WTC11 (cell line): ENCODE measurements around the gene LYAR. TPM values are rescaled to one million over a fixed set of nuclear protein-coding genes. Genes with fewer than 3 reads are reported as not detected.

Source experiments
- ATAC-seq: fragments of 200-7000 bp; cut with Tn5 transposase; 2 replicates; pipeline ENCODE4 v1.10.0; 2021; ENCODE audit warnings: mild to moderate bottlenecking, moderate library complexity
- CTCF ChIA-PET: fragments of 300-600 bp; sonication (Branson Sonifier 250); formaldehyde crosslinking; loops from one replicate; lab custom pipeline; 2021; ENCODE audit warnings: antibody characterized with exemption; lab: Charles Lee
- POLR2A ChIA-PET: fragments of 350-600 bp; sonication (Branson Sonifier 250); formaldehyde crosslinking; loops from one replicate; lab custom pipeline; 2021; ENCODE audit warnings: antibody characterized with exemption; lab: Charles Lee
- DNase-seq: peaks from one replicate; pipeline ENCODE4 v3.0.0; 2021; ENCODE audit warnings: low spot score
- H3K27ac Mint-ChIP-seq: 2 replicates; pipeline ENCODE4 v1.8.0; 2021; ENCODE audit warnings: mixed read lengths
- H3K27me3 Mint-ChIP-seq: 2 replicates; pipeline ENCODE4 v1.8.0; 2021; ENCODE audit warnings: low read depth, mild to moderate bottlenecking, moderate library complexity, mixed read lengths
- H3K36me3 Mint-ChIP-seq: 2 replicates; pipeline ENCODE4 v1.8.0; 2021; ENCODE audit warnings: mixed read lengths
- H3K4me1 Mint-ChIP-seq: 2 replicates; pipeline ENCODE4 v1.8.0; 2022; ENCODE audit warnings: mixed read lengths
- H3K4me3 Mint-ChIP-seq: 2 replicates; pipeline ENCODE4 v1.8.0; 2021; ENCODE audit warnings: mild to moderate bottlenecking, moderate library complexity, mixed read lengths
- H3K9me3 Mint-ChIP-seq: 2 replicates; pipeline ENCODE4 v1.8.0; 2021; ENCODE audit warnings: mixed read lengths
- ATF1 ChIP-seq: sonication (generic); formaldehyde crosslinking; IDR thresholded peaks from 2 replicates; pipeline ENCODE4 v1.8.1; 2023; ENCODE audit warnings: mild to moderate bottlenecking, moderate library complexity, missing genetic modification reagents
- FOXP1 ChIP-seq: sonication (generic); formaldehyde crosslinking; IDR thresholded peaks from 2 replicates; pipeline ENCODE4 v1.8.0; 2022; ENCODE audit warnings: missing genetic modification reagents, mild to moderate bottlenecking, moderate library complexity, borderline replicate concordance
- GRHL2 ChIP-seq: fragments of 250-450 bp; sonication (Bioruptor Pico); IDR thresholded peaks from 2 replicates; pipeline ENCODE4 v1.8.0; 2022; ENCODE audit warnings: mild to moderate bottlenecking, moderate library complexity; ENCODE audit not compliant: insufficient replicate concordance, severe bottlenecking
- HMGA2 ChIP-seq: fragments of 250-450 bp; sonication (Bioruptor Pico); IDR thresholded peaks from 2 replicates; pipeline ENCODE4 v1.4.0; 2021; ENCODE audit warnings: mild to moderate bottlenecking, moderate library complexity
- HMGXB4 ChIP-seq: sonication (generic); formaldehyde crosslinking; IDR thresholded peaks from 2 replicates; pipeline ENCODE4 v1.8.1; 2023; ENCODE audit warnings: mild to moderate bottlenecking, moderate library complexity, missing genetic modification reagents
- JUN ChIP-seq: sonication (generic); formaldehyde crosslinking; IDR thresholded peaks from 2 replicates; pipeline ENCODE4 v1.8.0; 2023; ENCODE audit warnings: mild to moderate bottlenecking, missing genetic modification reagents
- MAX ChIP-seq: sonication (generic); formaldehyde crosslinking; IDR thresholded peaks from 2 replicates; pipeline ENCODE4 v1.8.0; 2022; ENCODE audit warnings: mild to moderate bottlenecking, missing genetic modification reagents
- MXD4 ChIP-seq: fragments of 250-450 bp; sonication (Bioruptor Pico); IDR thresholded peaks from 2 replicates; pipeline ENCODE4 v1.8.0; 2021; ENCODE audit warnings: mild to moderate bottlenecking, moderate library complexity, borderline replicate concordance
- PRDM15 ChIP-seq: sonication (generic); formaldehyde crosslinking; IDR thresholded peaks from 2 replicates; pipeline ENCODE4 v1.8.0; 2022; ENCODE audit warnings: missing genetic modification reagents
- PRRX2 ChIP-seq: fragments of 250-450 bp; sonication (Bioruptor Pico); IDR thresholded peaks from 2 replicates; pipeline ENCODE4 v1.8.0; 2021; ENCODE audit warnings: mild to moderate bottlenecking
- RELA ChIP-seq: sonication (generic); formaldehyde crosslinking; IDR thresholded peaks from 2 replicates; pipeline ENCODE4 v1.8.1; 2022; ENCODE audit warnings: missing genetic modification reagents, mild to moderate bottlenecking, borderline replicate concordance
- RORB ChIP-seq: fragments of 250-450 bp; sonication (Bioruptor Pico); IDR thresholded peaks from 2 replicates; pipeline ENCODE4 v1.9.0; 2021; ENCODE audit warnings: mild to moderate bottlenecking
- SP1 ChIP-seq: sonication (generic); formaldehyde crosslinking; conservative IDR thresholded peaks from 2 replicates; pipeline ENCODE4 v1.8.1; 2022; ENCODE audit warnings: missing genetic modification reagents
- ZBTB21 ChIP-seq: sonication (generic); formaldehyde crosslinking; IDR thresholded peaks from 2 replicates; pipeline ENCODE4 v1.8.1; 2023; ENCODE audit warnings: mild to moderate bottlenecking, missing genetic modification reagents, borderline replicate concordance
- ZNF423 ChIP-seq: fragments of 250-450 bp; sonication (Bioruptor Pico); IDR thresholded peaks from 2 replicates; pipeline ENCODE4 v2.1.2; 2022; ENCODE audit warnings: mild to moderate bottlenecking, moderate library complexity
- ZNF425 ChIP-seq: fragments of 250-450 bp; sonication (Bioruptor Pico); conservative IDR thresholded peaks from 2 replicates; pipeline ENCODE4 v1.9.0; 2021; ENCODE audit warnings: mild to moderate bottlenecking
- total RNA-seq: library from RNA; stranded (reverse); gene quantifications from 3 replicates; pipeline ENCODE4 v1.2.3, GENCODE V29; 2021
- TF ChIP-seq, protein P1 (sequence below): fragments of 250-450 bp; sonication (Bioruptor Pico); IDR thresholded peaks from 2 replicates; pipeline ENCODE4 v1.9.0; 2021; ENCODE audit warnings: moderate library complexity, mild to moderate bottlenecking, inconsistent platforms, borderline replicate concordance
- TF ChIP-seq, protein P2 (sequence below): sonication (generic); formaldehyde crosslinking; IDR thresholded peaks from 2 replicates; pipeline ENCODE4 v1.8.1; 2023; ENCODE audit warnings: mild to moderate bottlenecking, missing genetic modification reagents, borderline replicate concordance
- TF ChIP-seq, protein P3 (sequence below): sonication (generic); formaldehyde crosslinking; IDR thresholded peaks from 2 replicates; pipeline ENCODE4 v1.8.0; 2022; ENCODE audit warnings: mild to moderate bottlenecking, missing genetic modification reagents

The LYAR gene
- total RNA-seq, 1 experiment from 2014 or later, result 36.8 TPM

- TF ChIP-seq PRDM15 (no peak), ATF1 (no peak)
- TF ChIP-seq, protein P1, sequence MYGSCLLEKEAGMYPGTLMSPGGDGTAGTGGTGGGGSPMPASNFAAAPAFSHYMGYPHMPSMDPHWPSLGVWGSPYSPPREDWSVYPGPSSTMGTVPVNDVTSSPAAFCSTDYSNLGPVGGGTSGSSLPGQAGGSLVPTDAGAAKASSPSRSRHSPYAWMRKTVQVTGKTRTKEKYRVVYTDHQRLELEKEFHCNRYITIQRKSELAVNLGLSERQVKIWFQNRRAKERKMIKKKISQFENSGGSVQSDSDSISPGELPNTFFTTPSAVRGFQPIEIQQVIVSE (CRISPR knock-in tag), result no peak
Measured at GRCh38 chr4:4274226-4274625, 15.7 kb downstream of the LYAR start (continued).

DNA sequence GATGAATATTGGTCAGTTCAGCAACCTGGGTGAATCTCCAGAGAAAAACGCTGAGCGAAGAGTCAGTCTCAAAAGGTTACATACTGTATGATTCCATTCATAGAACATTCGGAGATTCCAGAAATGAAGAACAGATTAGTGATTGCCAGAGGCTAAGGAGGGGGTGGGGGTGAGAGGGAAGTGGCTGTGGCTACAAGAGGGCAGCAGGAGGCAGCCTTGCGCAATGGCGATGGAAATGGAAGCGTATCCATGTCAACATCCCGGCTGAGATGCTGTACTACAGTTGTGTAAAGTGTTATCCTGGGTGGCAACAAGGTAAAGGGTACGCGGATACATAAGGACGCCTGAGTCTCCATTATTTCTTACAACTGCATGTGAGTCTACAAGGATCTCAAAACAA is 18.0 kb downstream of the LYAR start:
- Mint-ChIP-seq H3K9me3 (no peaks in the 10 kb centered on the region), H3K4me1 (no peaks in the 10 kb centered on the region), H3K4me3 (no peak overlapping the region), H3K27ac (no peak overlapping the region), H3K36me3 (peaks cover 57% of the 10 kb centered on the region), H3K27me3 (no peaks in the 10 kb centered on the region)
- TF ChIP-seq ZBTB21 (CRISPR knock-in tag) (no peak), SP1 (CRISPR knock-in tag) (no peak), RELA (no peak)
- ATAC-seq (peak; percentile 60), DNase-seq (no peak)
- ChIA-PET CTCF (no interaction called here), POLR2A (no interaction called here)

DNA sequence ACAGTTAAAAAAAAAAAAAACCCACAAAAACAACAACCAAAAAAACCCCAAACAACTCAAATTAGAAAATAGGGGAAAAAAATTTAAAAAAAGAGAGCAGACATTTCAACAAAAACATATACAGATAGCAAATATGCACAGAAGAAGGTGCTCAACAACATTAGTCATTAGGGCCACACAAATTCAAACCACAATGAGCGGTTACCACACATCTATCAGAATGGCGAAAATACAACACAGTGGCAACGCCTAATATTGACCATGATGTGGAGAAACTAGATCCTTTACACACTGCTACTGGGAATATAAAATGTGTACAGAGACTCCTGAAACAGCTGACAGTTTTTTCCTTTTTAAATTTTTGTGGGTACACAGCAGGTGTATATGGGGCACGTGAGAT is 19.4 kb downstream of the LYAR start:
- ChIA-PET CTCF (no interaction called here), POLR2A (no interaction called here)
- DNase-seq (no peak), ATAC-seq (no peak)
- Mint-ChIP-seq H3K27ac (no peak overlapping the region), H3K36me3 (peaks cover 54% of the 10 kb centered on the region), H3K27me3 (no peaks in the 10 kb centered on the region; the same call in 1 of the 2 replicates), H3K4me3 (no peak overlapping the region), H3K4me1 (no peaks in the 10 kb centered on the region), H3K9me3 (peaks cover 5% of the 10 kb centered on the region; the same call in 1 of the 2 replicates)
- TF ChIP-seq ZNF423 (CRISPR knock-in tag), result no peak
- no peak for TF ChIP-seq RORB (CRISPR knock-in tag)
- no peak for TF ChIP-seq MXD4
- no peak for TF ChIP-seq JUN (CRISPR knock-in tag)
- no peak for TF ChIP-seq PRRX2 (CRISPR knock-in tag)
- TF ChIP-seq, protein P2, sequence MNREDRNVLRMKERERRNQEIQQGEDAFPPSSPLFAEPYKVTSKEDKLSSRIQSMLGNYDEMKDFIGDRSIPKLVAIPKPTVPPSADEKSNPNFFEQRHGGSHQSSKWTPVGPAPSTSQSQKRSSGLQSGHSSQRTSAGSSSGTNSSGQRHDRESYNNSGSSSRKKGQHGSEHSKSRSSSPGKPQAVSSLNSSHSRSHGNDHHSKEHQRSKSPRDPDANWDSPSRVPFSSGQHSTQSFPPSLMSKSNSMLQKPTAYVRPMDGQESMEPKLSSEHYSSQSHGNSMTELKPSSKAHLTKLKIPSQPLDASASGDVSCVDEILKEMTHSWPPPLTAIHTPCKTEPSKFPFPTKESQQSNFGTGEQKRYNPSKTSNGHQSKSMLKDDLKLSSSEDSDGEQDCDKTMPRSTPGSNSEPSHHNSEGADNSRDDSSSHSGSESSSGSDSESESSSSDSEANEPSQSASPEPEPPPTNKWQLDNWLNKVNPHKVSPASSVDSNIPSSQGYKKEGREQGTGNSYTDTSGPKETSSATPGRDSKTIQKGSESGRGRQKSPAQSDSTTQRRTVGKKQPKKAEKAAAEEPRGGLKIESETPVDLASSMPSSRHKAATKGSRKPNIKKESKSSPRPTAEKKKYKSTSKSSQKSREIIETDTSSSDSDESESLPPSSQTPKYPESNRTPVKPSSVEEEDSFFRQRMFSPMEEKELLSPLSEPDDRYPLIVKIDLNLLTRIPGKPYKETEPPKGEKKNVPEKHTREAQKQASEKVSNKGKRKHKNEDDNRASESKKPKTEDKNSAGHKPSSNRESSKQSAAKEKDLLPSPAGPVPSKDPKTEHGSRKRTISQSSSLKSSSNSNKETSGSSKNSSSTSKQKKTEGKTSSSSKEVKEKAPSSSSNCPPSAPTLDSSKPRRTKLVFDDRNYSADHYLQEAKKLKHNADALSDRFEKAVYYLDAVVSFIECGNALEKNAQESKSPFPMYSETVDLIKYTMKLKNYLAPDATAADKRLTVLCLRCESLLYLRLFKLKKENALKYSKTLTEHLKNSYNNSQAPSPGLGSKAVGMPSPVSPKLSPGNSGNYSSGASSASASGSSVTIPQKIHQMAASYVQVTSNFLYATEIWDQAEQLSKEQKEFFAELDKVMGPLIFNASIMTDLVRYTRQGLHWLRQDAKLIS (CRISPR knock-in tag), result no peak
- no peak for TF ChIP-seq HMGA2 (CRISPR knock-in tag)
- no peak for TF ChIP-seq ZNF425 (CRISPR knock-in tag)
- TF ChIP-seq, protein P3, sequence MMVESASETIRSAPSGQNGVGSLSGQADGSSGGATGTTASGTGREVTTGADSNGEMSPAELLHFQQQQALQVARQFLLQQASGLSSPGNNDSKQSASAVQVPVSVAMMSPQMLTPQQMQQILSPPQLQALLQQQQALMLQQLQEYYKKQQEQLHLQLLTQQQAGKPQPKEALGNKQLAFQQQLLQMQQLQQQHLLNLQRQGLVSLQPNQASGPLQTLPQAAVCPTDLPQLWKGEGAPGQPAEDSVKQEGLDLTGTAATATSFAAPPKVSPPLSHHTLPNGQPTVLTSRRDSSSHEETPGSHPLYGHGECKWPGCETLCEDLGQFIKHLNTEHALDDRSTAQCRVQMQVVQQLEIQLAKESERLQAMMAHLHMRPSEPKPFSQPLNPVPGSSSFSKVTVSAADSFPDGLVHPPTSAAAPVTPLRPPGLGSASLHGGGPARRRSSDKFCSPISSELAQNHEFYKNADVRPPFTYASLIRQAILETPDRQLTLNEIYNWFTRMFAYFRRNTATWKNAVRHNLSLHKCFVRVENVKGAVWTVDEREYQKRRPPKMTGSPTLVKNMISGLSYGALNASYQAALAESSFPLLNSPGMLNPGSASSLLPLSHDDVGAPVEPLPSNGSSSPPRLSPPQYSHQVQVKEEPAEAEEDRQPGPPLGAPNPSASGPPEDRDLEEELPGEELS (CRISPR knock-in tag), result no peak
- TF ChIP-seq HMGXB4 (CRISPR knock-in tag), result no peak
- TF ChIP-seq GRHL2 (CRISPR knock-in tag), result no peak
- no peak for TF ChIP-seq MAX (CRISPR knock-in tag)
- TF ChIP-seq FOXP1 (CRISPR knock-in tag), result no peak
- no peak for TF ChIP-seq ATF1
